Esophagus squamous epithelium (tissue), 4 donors: ENCODE data around the gene MLLT10.
A peak's percentile ranks its signal among the peaks of the same experiment; 100 is the strongest.

Experiments used
- CTCF ChIP-seq, 6 experiments: fragments of 450-650 bp in 4 of 6; fragments of 200-600 bp in 2 of 6; sonication (generic) in 2 of 6; IDR thresholded peaks; one replicate each; pipeline ENCODE4 v1.5.1; 2016 to 2019; ENCODE audit warnings: antibody characterized with exemption in 6 of 6, mild to moderate bottlenecking in 4 of 6, moderate library complexity in 4 of 6
- POLR2A ChIP-seq, 4 donors: fragments of 450-650 bp; IDR thresholded peaks; one replicate each; pipeline ENCODE4 v1.6.1; 2017; ENCODE audit warnings: antibody characterized with exemption in 4 of 4, mild to moderate bottlenecking in 4 of 4, moderate library complexity in 3 of 4

GRCh38 chr10:21526188-21526859, 7.7 kb upstream of the MLLT10 start:
- TF ChIP-seq CTCF (IDR thresholded peaks at IDR 0.05) (no peak), POLR2A (IDR thresholded peaks at IDR 0.05) (peak in 2 of 4 donors; percentile 23 to 31)
